Vagina (tissue), 2 donors: ENCODE data around the gene SLC24A3.

Experiments used
- CTCF ChIP-seq, 3 experiments: fragments of 450-650 bp in 2 of 3; fragments of 200-600 bp in 1 of 3; sonication (generic) in 1 of 3; IDR thresholded peaks; one replicate each; pipeline ENCODE4 v1.5.1; 2017 to 2019; ENCODE audit warnings: antibody characterized with exemption in 3 of 3, mild to moderate bottlenecking in 2 of 3, moderate library complexity in 2 of 3
- POLR2A ChIP-seq, 2 donors: fragments of 450-650 bp; IDR thresholded peaks; one replicate each; pipeline ENCODE4 v1.6.1; 2017; ENCODE audit warnings: antibody characterized with exemption in 2 of 2, mild to moderate bottlenecking in 2 of 2, moderate library complexity in 2 of 2
- POLR2AphosphoS5 ChIP-seq, 2 donors: sonication (generic); formaldehyde crosslinking; IDR thresholded peaks; one replicate each; pipeline ENCODE4 v1.9.0; 2017; ENCODE audit warnings: antibody characterized with exemption in 2 of 2, mild to moderate bottlenecking in 2 of 2, low read depth in 1 of 2; ENCODE audit not compliant: insufficient read depth in 1 of 2

DNA sequence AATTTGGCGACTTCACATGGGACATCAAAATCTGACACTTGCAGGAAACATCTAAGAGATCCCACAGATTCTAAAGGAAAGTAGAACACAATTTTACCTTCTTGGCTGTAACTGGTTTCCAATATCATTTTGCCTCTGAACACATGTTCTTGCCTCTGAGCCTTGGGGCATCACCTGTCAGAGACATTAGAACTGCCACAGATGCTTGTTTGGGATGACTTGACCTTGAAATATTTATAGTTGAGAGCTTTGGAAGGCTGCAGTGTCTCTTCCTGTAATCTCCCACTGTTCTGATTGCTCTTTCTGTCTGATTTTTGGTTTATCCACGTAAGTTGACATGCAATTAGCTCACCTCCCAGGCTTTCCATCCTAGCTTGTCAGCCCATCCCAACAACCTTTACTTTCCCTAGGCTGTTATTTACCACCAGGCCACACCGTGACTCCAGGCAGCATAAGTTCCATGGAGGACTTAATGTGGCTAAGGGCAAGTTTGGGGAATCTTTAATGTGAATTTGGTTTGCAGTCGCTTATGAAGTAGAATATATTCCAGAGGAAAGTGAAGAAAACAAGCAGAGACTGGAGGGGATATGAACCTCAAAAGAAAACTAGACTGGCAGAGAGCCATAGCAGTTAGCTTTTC, 289.2 kb downstream of the SLC24A3 start:
- no peak for TF ChIP-seq POLR2AphosphoS5 (IDR thresholded peaks at IDR 0.05; ENCODE audit: insufficient read depth in 1 of 2, low read depth in 1 of 2)
- TF ChIP-seq CTCF (IDR thresholded peaks at IDR 0.05): no peak
- no peak for TF ChIP-seq POLR2A (IDR thresholded peaks at IDR 0.05)
